Gastrocnemius medialis (tissue), 4 donors: ENCODE measurements around the gene IGSF21. TPM values are rescaled to one million over a fixed set of nuclear protein-coding genes. Genes with fewer than 3 reads are reported as not detected.

Experiments
- ATAC-seq, 2 donors: fragments of 150-250 bp; one replicate each; pipeline ENCODE4 v1.9.1; 2016
- DNase-seq, 2 donors: peaks; one replicate each; pipeline ENCODE4 v3.0.0-alpha.2; 2019
- H3K27ac ChIP-seq, 4 donors: fragments of 200-600 bp; sonication (generic); 1 replicate in 1 of 4; 2 replicates in 3 of 4; pipeline ENCODE4 v1.5.1; 2016 to 2018; ENCODE audit warnings: mild to moderate bottlenecking in 2 of 4, moderate library complexity in 1 of 4
- H3K27me3 ChIP-seq, 3 donors: fragments of 200-600 bp; sonication (generic) in 2 of 3; 1 replicate in 1 of 3; 2 replicates in 2 of 3; pipeline versions ENCODE4 v1.5.1 to v1.6.0; 2016 to 2019; ENCODE audit warnings: mild to moderate bottlenecking in 1 of 3, moderate library complexity in 1 of 3
- H3K36me3 ChIP-seq, 2 donors: fragments of 200-600 bp; sonication (generic) in 1 of 2; one replicate each; pipeline ENCODE4 v1.5.1; 2017 to 2018
- H3K4me1 ChIP-seq, 2 donors: fragments of 200-600 bp; sonication (generic) in 1 of 2; one replicate each; pipeline ENCODE4 v1.5.1; 2016 to 2017; ENCODE audit warnings: mild to moderate bottlenecking in 2 of 2
- H3K4me3 ChIP-seq, 4 donors: fragments of 200-600 bp; sonication (generic) in 3 of 4; 1 replicate in 1 of 4; 2 replicates in 3 of 4; pipeline ENCODE4 v1.5.1; 2016 to 2019; ENCODE audit warnings: mild to moderate bottlenecking in 2 of 4
- H3K9me3 ChIP-seq, 3 donors: fragments of 200-600 bp; sonication (generic) in 2 of 3; 1 replicate in 1 of 3; 2 replicates in 2 of 3; pipeline ENCODE4 v1.5.1; 2016 to 2019
- POLR2A ChIP-seq, 2 donors: fragments of 450-650 bp; IDR thresholded peaks; one replicate each; pipeline ENCODE4 v1.6.1; 2017; ENCODE audit warnings: antibody characterized with exemption in 2 of 2, mild to moderate bottlenecking in 2 of 2, moderate library complexity in 2 of 2
- in situ Hi-C, 4 donors: fragments of 200-750 bp; cut with MboI; loops; one replicate each; pipeline versions ENCODE4 v1.15.0 to v1.8.0; 2017; ENCODE audit warnings: low sequenced_read_pairs in 4 of 4
- intact Hi-C: fragments of 100-400 bp; cut with DNase I; formaldehyde crosslinking; loops from one replicate; pipeline ENCODE4 v1.15.1; 2023; ENCODE audit warnings: low total_unique reads
- total RNA-seq, 4 donors: library from RNA; depleted of rRNA; stranded (reverse); fragments of >200 nt; gene quantifications; one replicate each; pipeline versions ENCODE4 v1.1.0 to v1.2.3, GENCODE V29; 2016
- TF ChIP-seq, protein P1 (sequence below), 5 experiments: fragments of 450-650 bp in 3 of 5; fragments of 200-600 bp in 2 of 5; sonication (generic) in 2 of 5; IDR thresholded peaks in 4 of 5; conservative IDR thresholded peaks in 1 of 5; 1 replicate in 4 of 5; 2 replicates in 1 of 5; pipeline ENCODE4 v1.5.1; 2016 to 2019; ENCODE audit warnings: antibody characterized with exemption in 5 of 5, mild to moderate bottlenecking in 3 of 5, moderate library complexity in 3 of 5

IGSF21 gene
- total RNA-seq, 4 donors from 2014 or later: 0.32 to 0.66 (median 0.53) TPM

DNA sequence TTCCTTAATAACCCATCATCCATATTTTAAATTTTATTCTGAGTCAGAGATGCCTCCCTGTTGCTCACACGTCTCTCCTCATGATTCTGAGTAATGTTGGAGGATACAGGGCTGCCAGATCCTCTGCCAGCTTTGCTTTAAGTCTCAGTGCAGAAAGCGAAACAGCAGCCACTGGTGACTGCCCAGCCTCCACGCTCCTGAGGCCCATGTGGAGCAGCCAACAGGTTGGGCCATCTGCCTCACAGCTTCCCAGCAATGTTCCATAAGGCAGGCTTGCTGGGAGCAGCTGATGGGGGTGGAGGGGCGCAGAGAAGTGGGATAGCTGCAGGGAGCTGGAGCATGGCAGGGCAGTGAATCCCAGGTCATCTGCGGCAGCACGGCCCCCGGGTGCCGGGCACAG, 104.2 kb downstream of the IGSF21 start:
- DNase-seq: no peak
- no peaks in the 10 kb centered on the region for H3K36me3 ChIP-seq
- no peaks in the 10 kb centered on the region for H3K4me1 ChIP-seq
- no peaks in the 10 kb centered on the region for H3K9me3 ChIP-seq
- TF ChIP-seq, protein P1, sequence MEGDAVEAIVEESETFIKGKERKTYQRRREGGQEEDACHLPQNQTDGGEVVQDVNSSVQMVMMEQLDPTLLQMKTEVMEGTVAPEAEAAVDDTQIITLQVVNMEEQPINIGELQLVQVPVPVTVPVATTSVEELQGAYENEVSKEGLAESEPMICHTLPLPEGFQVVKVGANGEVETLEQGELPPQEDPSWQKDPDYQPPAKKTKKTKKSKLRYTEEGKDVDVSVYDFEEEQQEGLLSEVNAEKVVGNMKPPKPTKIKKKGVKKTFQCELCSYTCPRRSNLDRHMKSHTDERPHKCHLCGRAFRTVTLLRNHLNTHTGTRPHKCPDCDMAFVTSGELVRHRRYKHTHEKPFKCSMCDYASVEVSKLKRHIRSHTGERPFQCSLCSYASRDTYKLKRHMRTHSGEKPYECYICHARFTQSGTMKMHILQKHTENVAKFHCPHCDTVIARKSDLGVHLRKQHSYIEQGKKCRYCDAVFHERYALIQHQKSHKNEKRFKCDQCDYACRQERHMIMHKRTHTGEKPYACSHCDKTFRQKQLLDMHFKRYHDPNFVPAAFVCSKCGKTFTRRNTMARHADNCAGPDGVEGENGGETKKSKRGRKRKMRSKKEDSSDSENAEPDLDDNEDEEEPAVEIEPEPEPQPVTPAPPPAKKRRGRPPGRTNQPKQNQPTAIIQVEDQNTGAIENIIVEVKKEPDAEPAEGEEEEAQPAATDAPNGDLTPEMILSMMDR (IDR thresholded peaks at IDR 0.05 in 4 of 5, conservative IDR thresholded peaks at IDR 0.05 in 1 of 5): no peak
- no peak for TF ChIP-seq POLR2A (IDR thresholded peaks at IDR 0.05)
- intact Hi-C loops (no loop called here), in situ Hi-C loops (no loop called here)
- no peak overlapping the region for H3K27ac ChIP-seq
- peaks cover 0 to 5% (median 0%) of the 10 kb centered on the region in 3 donors for H3K27me3 ChIP-seq
- ATAC-seq: no peak
- H3K4me3 ChIP-seq: no peak overlapping the region

DNA sequence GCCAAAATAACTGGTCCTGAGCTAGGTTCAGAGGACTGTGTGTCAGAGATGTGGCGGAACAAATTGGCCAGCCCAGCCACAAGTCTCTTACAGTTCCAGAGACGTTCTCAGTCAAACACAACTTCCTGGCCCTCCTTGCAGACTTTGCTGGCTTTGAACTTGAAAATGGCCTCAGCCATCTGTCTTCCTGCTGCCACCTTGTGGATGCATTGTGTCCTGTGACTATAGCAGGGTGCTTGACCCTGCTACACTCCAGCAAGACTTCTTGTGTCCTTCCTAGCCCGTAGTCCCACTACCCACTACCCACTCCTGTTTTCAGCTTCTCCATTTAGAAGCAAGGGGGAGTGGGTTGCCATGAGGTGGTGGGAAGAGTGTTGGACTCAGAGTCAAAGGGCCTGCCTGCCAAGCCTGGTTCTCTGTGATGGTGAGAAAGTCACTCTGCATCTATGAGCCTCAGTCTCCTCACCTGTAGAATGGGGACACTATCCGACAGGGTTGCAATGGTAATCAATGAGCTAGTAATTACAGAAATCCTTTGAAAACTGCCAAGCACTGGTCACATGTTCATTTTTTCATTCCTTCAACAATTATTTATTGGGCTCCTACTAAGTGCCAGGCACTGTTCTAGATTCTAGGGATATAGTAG, 109.9 kb downstream of the IGSF21 start:
- intact Hi-C loops: no loop called here

DNA sequence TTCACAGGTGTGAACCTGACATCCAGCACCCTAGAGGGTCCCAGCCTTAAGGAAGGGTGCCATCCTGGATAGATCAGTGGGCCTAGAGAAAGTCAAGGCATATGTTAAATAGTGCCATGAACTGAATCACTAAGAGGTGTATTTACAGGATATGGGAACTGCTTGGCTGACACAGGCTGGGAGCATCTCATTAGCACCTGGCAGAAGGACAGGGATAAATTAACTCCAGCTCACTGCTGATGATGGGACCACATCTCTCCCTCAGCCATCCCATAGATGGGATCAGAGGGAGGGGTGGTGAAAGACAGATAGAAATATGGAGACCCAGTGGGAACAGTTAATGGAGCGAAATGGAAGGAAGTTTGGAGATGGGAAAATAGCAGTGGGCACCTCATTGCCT, 122.0 kb downstream of the IGSF21 start:
- peaks cover 0 to 17% (median 5%) of the 10 kb centered on the region in 3 donors for H3K27me3 ChIP-seq
- intact Hi-C loops: no loop called here
- no peak for ATAC-seq

More for the DNA sequence above, 109.9 kb downstream of the IGSF21 start:
- DNase-seq (no peak), ATAC-seq (no peak)
- Histone ChIP-seq H3K4me3 (no peak overlapping the region), H3K27me3 (peaks cover 0 to 2% (median 0%) of the 10 kb centered on the region in 3 donors), H3K36me3 (no peaks in the 10 kb centered on the region), H3K9me3 (no peaks in the 10 kb centered on the region), H3K27ac (no peak overlapping the region), H3K4me1 (no peaks in the 10 kb centered on the region)
- in situ Hi-C loops: no loop called here
- TF ChIP-seq, protein P1 (IDR thresholded peaks at IDR 0.05 in 4 of 5, conservative IDR thresholded peaks at IDR 0.05 in 1 of 5): no peak
- no peak for TF ChIP-seq POLR2A (IDR thresholded peaks at IDR 0.05)

DNA sequence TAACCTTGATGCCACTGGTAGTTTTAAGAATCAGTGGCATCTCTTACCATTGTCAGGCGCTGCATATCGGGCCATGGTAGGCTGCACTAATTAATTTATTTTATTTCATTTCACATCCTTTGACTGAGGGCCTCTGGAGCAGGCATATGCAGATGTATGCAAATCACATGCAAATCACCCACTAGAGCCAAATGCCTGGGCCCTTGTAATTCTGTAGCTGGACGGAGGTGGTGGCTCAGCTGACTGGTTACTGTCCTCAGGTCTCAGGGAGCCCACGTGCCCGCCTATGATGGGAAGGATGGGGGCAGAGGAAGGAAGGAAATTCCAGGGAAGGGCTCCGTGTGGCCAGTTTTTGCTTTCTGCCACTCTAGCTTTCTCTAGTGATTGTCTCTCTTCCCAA, 122.7 kb downstream of the IGSF21 start:
- H3K9me3 ChIP-seq: peaks cover 0 to 3% (median 0%) of the 10 kb centered on the region in 3 donors
- peaks cover 0 to 17% (median 5%) of the 10 kb centered on the region in 3 donors for H3K27me3 ChIP-seq
- ATAC-seq: no peak
- intact Hi-C loops: no loop called here
- no peak for DNase-seq
- H3K36me3 ChIP-seq: no peaks in the 10 kb centered on the region
- H3K4me3 ChIP-seq: no peak overlapping the region
- H3K4me1 ChIP-seq: no peaks in the 10 kb centered on the region
- H3K27ac ChIP-seq: no peak overlapping the region
- TF ChIP-seq, protein P1 (IDR thresholded peaks at IDR 0.05 in 4 of 5, conservative IDR thresholded peaks at IDR 0.05 in 1 of 5): no peak
- TF ChIP-seq POLR2A (IDR thresholded peaks at IDR 0.05): no peak
- in situ Hi-C loops: no loop called here

More for the DNA sequence above, 122.0 kb downstream of the IGSF21 start:
- Histone ChIP-seq H3K4me1 (no peaks in the 10 kb centered on the region), H3K9me3 (peaks cover 0 to 3% (median 0%) of the 10 kb centered on the region in 3 donors), H3K36me3 (no peaks in the 10 kb centered on the region), H3K4me3 (no peak overlapping the region), H3K27ac (no peak overlapping the region)
- no peak for DNase-seq
- no peak for TF ChIP-seq POLR2A (IDR thresholded peaks at IDR 0.05)
- TF ChIP-seq, protein P1 (IDR thresholded peaks at IDR 0.05 in 4 of 5, conservative IDR thresholded peaks at IDR 0.05 in 1 of 5): no peak
- in situ Hi-C loops: no loop called here
